Colonic mucosa (tissue), 4 donors: ENCODE measurements around the gene ABHD2. TPM values are rescaled to one million over a fixed set of nuclear protein-coding genes. Genes with fewer than 3 reads are reported as not detected.

Experiments
- DNase-seq: peaks from one replicate; pipeline ENCODE4 v3.0.0-alpha.2; 2020
- H3K27ac ChIP-seq: fragments of 200-600 bp; one replicate; pipeline ENCODE4 v1.8.0; 2021
- H3K27me3 ChIP-seq: fragments of 200-600 bp; one replicate; pipeline ENCODE4 v1.8.0; 2021
- H3K36me3 ChIP-seq: fragments of 200-600 bp; one replicate; pipeline ENCODE4 v1.8.0; 2021
- H3K4me1 ChIP-seq: fragments of 200-600 bp; one replicate; pipeline ENCODE4 v1.8.0; 2021; ENCODE audit warnings: mild to moderate bottlenecking
- H3K4me3 ChIP-seq: fragments of 200-600 bp; one replicate; pipeline ENCODE4 v1.8.0; 2021
- H3K9ac ChIP-seq, 2 donors: one replicate each; pipeline ENCODE4 v1.7.0; 2013; ENCODE audit warnings: control low read depth in 2 of 2, low read depth in 2 of 2, low read length in 2 of 2
- H3K9me3 ChIP-seq: fragments of 200-600 bp; one replicate; pipeline ENCODE4 v1.8.0; 2021
- CTCF ChIP-seq: fragments of 200-600 bp; IDR thresholded peaks from one replicate; pipeline ENCODE4 v1.8.0; 2022; ENCODE audit warnings: antibody characterized with exemption, mild to moderate bottlenecking
- intact Hi-C: fragments of 100-400 bp; cut with DNase I; formaldehyde crosslinking; loops from one replicate; pipeline ENCODE4 v1.14.1; 2022
- total RNA-seq, 2 donors: library from RNA; stranded (reverse); fragmentation: NEBNext Ultra II Directional in 1 of 2; extraction: Animal tissue kit (Norgen Biotek cat#: 25700) in 1 of 2; gene quantifications; one replicate each; pipeline ENCODE4 v1.2.1, GENCODE V29; 2021
- donor health status: healthy.
- donor health status: DM: no; HTN: no; CAD: no.
- donor health status: DM: no; HTN: no; CAD: no.

Gene ABHD2
- total RNA-seq, 2 donors from 2014 or later: 71.5 to 86.7 TPM

GRCh38 chr15:89161666-89162065 is 73.4 kb downstream of the ABHD2 start:
- Histone ChIP-seq H3K9me3 (no peaks in the 10 kb centered on the region), H3K27me3 (no peaks in the 10 kb centered on the region), H3K27ac (no peak overlapping the region), H3K4me3 (no peak overlapping the region), H3K9ac (no peak overlapping the region), H3K36me3 (no peaks in the 10 kb centered on the region), H3K4me1 (no peaks in the 10 kb centered on the region)
- no peak for TF ChIP-seq CTCF
- no peak for DNase-seq
- intact Hi-C loops: no loop called here

GRCh38 chr15:89163271-89164055 is 75.2 kb downstream of the ABHD2 start:
- Histone ChIP-seq H3K27me3 (no peaks in the 10 kb centered on the region), H3K4me1 (peaks cover 5% of the 10 kb centered on the region), H3K9me3 (no peaks in the 10 kb centered on the region), H3K9ac (no peak overlapping the region), H3K4me3 (no peak overlapping the region), H3K36me3 (no peaks in the 10 kb centered on the region), H3K27ac (no peak overlapping the region)
- no peak for TF ChIP-seq CTCF
- intact Hi-C loops: no loop called here
- no peak for DNase-seq

GRCh38 chr15:89164712-89165211 is 76.5 kb downstream of the ABHD2 start:
- H3K4me3 ChIP-seq: no peak overlapping the region

GRCh38 chr15:89165677-89166076 is 77.4 kb downstream of the ABHD2 start:
- H3K9ac ChIP-seq: no peak overlapping the region
- intact Hi-C loops: no loop called here
- H3K9me3 ChIP-seq: no peaks in the 10 kb centered on the region
- DNase-seq: no peak
- H3K27me3 ChIP-seq: no peaks in the 10 kb centered on the region
- H3K4me1 ChIP-seq: peaks cover 5% of the 10 kb centered on the region
- no peak overlapping the region for H3K4me3 ChIP-seq
- H3K36me3 ChIP-seq: no peaks in the 10 kb centered on the region
- no peak for TF ChIP-seq CTCF
- H3K27ac ChIP-seq: no peak overlapping the region

More at GRCh38 chr15:89164712-89165211, 76.5 kb downstream of the ABHD2 start:
- Histone ChIP-seq H3K27ac (no peak overlapping the region), H3K9ac (no peak overlapping the region), H3K36me3 (no peaks in the 10 kb centered on the region), H3K4me1 (peaks cover 5% of the 10 kb centered on the region), H3K9me3 (no peaks in the 10 kb centered on the region), H3K27me3 (no peaks in the 10 kb centered on the region)
- no peak for TF ChIP-seq CTCF
- intact Hi-C loops: no loop called here
- no peak for DNase-seq

- H3K4me3 ChIP-seq: no peak overlapping the region
- H3K36me3 ChIP-seq: no peaks in the 10 kb centered on the region
- TF ChIP-seq CTCF: no peak
- no peak for DNase-seq
- H3K9me3 ChIP-seq: no peaks in the 10 kb centered on the region
- no peaks in the 10 kb centered on the region for H3K27me3 ChIP-seq
- H3K27ac ChIP-seq: peak overlapping the region; percentile 16
- peaks cover 5% of the 10 kb centered on the region for H3K4me1 ChIP-seq
- intact Hi-C loops: no loop called here
- H3K9ac ChIP-seq: no peak overlapping the region
Observed at GRCh38 chr15:89167267-89168176, 79.3 kb downstream of the ABHD2 start.
